Endothelial cell of umbilical vein (primary cell): Measurements from ENCODE around the gene ELMO1. TPM values are rescaled to one million over a fixed set of nuclear protein-coding genes. Genes with fewer than 3 reads are reported as not detected.

ENCODE experiments used
- BruUV-seq: library from RNA; stranded (reverse); fragments of 400-500 nt; replicated peaks from 2 replicates; lab custom pipeline; 2021; lab: Mats Ljungman, UMichigan
- CTCF ChIA-PET: fragments of 300-600, 350-600 bp; sonication (Branson Sonifier 250); formaldehyde crosslinking; loops from one replicate; lab custom pipeline; 2021; ENCODE audit warnings: antibody characterized with exemption, inconsistent platforms; lab: Charles Lee
- POLR2A ChIA-PET: fragments of 300-600, 350-600 bp; sonication (Branson Sonifier 250); formaldehyde crosslinking; loops from one replicate; lab custom pipeline; 2021; ENCODE audit warnings: antibody characterized with exemption, inconsistent platforms; lab: Charles Lee
- DNase-seq: peaks from one replicate; pipeline ENCODE4 v3.0.0-alpha.2; 2011; ENCODE audit warnings: low read depth, low spot score
- FAIRE-seq: peaks from 2 replicates; lab custom pipeline; 2011; peaks lifted over from hg19 to GRCh38; lab: Jason Lieb, UNC
- H2AFZ ChIP-seq: 2 replicates; pipeline ENCODE4 v1.6.0; 2012; ENCODE audit warnings: low read depth, low read length, control low read depth, inconsistent platforms
- H3K27ac ChIP-seq: 2 replicates; pipeline ENCODE4 v1.5.1; 2011; ENCODE audit warnings: low read depth, mild to moderate bottlenecking, control low read depth, low read length, moderate library complexity; ENCODE audit not compliant: insufficient read depth
- H3K27me3 ChIP-seq, 2 experiments: 2 replicates each; pipeline versions ENCODE4 v1.6.0 to v1.6.1; 2011; ENCODE audit warnings: low read length in 2 of 2, mixed read lengths in 1 of 2; ENCODE audit not compliant: control insufficient read depth in 2 of 2, insufficient read depth in 2 of 2
- H3K36me3 ChIP-seq, 2 experiments: 2 replicates in 1 of 2; 3 replicates in 1 of 2; pipeline ENCODE4 v1.5.1; 2011; ENCODE audit warnings: low read length in 2 of 2, mild to moderate bottlenecking in 1 of 2, moderate library complexity in 1 of 2; ENCODE audit not compliant: control insufficient read depth in 2 of 2, insufficient read depth in 2 of 2; ENCODE audit errors: extremely low read depth in 1 of 2
- H3K4me1 ChIP-seq: 3 replicates; pipeline ENCODE4 v1.5.1; 2011; ENCODE audit warnings: mild to moderate bottlenecking, low read length; ENCODE audit not compliant: control insufficient read depth, insufficient read depth; ENCODE audit errors: extremely low read depth
- H3K4me2 ChIP-seq: 2 replicates; pipeline ENCODE4 v1.6.1; 2011; ENCODE audit warnings: low read length, control low read depth, mixed read lengths; ENCODE audit not compliant: insufficient read depth
- H3K4me3 ChIP-seq, 3 experiments: fragments of 200-600 bp in 1 of 3; sonication (generic), shearing (Covaris generic) in 1 of 3; replicated peaks in 1 of 3; 2 replicates each; pipeline ENCODE4 v1.5.1; 2011 to 2016; ENCODE audit warnings: control low read depth in 3 of 3, low read length in 3 of 3, mild to moderate bottlenecking in 2 of 3, inconsistent platforms in 1 of 3, low read depth in 1 of 3, moderate library complexity in 1 of 3; ENCODE audit not compliant: insufficient read depth in 1 of 3
- H3K79me2 ChIP-seq: 2 replicates; pipeline ENCODE4 v1.6.0; 2012; ENCODE audit warnings: low read length, inconsistent platforms; ENCODE audit not compliant: control insufficient read depth, insufficient read depth
- H3K9ac ChIP-seq: replicated peaks from 2 replicates; pipeline ENCODE3; 2011; ENCODE audit warnings: low read length, control low read depth; ENCODE audit not compliant: insufficient read depth; ENCODE audit errors: extremely low read depth
- H3K9me1 ChIP-seq: replicated peaks from 3 replicates; pipeline ENCODE4 v1.6.0; 2011; ENCODE audit warnings: mild to moderate bottlenecking, low read length; ENCODE audit not compliant: control insufficient read depth, insufficient read depth; ENCODE audit errors: extremely low read depth
- H3K9me3 ChIP-seq: replicated peaks from 2 replicates; pipeline ENCODE4 v1.5.1; 2012; ENCODE audit warnings: low read length, inconsistent platforms; ENCODE audit not compliant: control insufficient read depth, insufficient read depth
- H4K20me1 ChIP-seq: replicated peaks from 2 replicates; pipeline ENCODE3; 2011; ENCODE audit warnings: mild to moderate bottlenecking, low read length; ENCODE audit not compliant: control insufficient read depth, insufficient read depth; ENCODE audit errors: extremely low read depth
- EZH2 ChIP-seq: IDR thresholded peaks from 2 replicates; pipeline ENCODE4 v1.6.1; 2012; ENCODE audit warnings: borderline replicate concordance, low read depth, mild to moderate bottlenecking, moderate library complexity, low read length, inconsistent platforms; ENCODE audit not compliant: severe bottlenecking
- GATA2 ChIP-seq: IDR thresholded peaks from 2 replicates; pipeline ENCODE4 v1.7.0; 2011; ENCODE audit warnings: low read depth, mild to moderate bottlenecking, moderate library complexity, mixed read lengths, low read length; ENCODE audit not compliant: insufficient read length, insufficient read depth
- JUN ChIP-seq: IDR thresholded peaks from 2 replicates; pipeline ENCODE4 v1.6.1; 2011; ENCODE audit warnings: borderline replicate concordance, low read depth; ENCODE audit not compliant: insufficient read length, insufficient read depth
- MYC ChIP-seq: IDR thresholded peaks from one replicate; pipeline ENCODE4 v1.6.1; 2011; ENCODE audit warnings: mild to moderate bottlenecking, low read depth, low read length
- POLR2A ChIP-seq: IDR thresholded peaks from 2 replicates; pipeline ENCODE4 v1.6.1; 2012; ENCODE audit warnings: low read depth, mild to moderate bottlenecking, control low read depth, low read length
- POLR2AphosphoS5 ChIP-seq: IDR thresholded peaks from 2 replicates; pipeline ENCODE4 v1.6.1; 2012; ENCODE audit warnings: low read depth, mild to moderate bottlenecking, control low read depth, low read length, moderate library complexity; ENCODE audit not compliant: insufficient read depth
- dilution Hi-C: fragments of 300-500 bp; cut with MboI; formaldehyde crosslinking; loops from one replicate; pipeline ENCODE4 v1.15.0; 2019; ENCODE audit warnings: low sequenced_read_pairs; ENCODE audit not compliant: extremely low pct_ligation_motif_present
- intact Hi-C: fragments of 100-400 bp; cut with micrococcal nuclease; formaldehyde crosslinking; loops from one replicate; pipeline ENCODE4 v1.10.0; 2022
- polyA plus RNA-seq, 4 experiments: library from polyadenylated mRNA; depleted of rRNA in 3 of 4; stranded (reverse) in 3 of 4; unstranded in 1 of 4; fragments of >200 nt; gene quantifications; 2 replicates each; pipeline versions ENCODE4 v1.2.1 to v1.2.3, GENCODE V29; 2011 to 2012; ENCODE audit warnings: missing spikeins in 1 of 4
- total RNA-seq: library from RNA; stranded (reverse); gene quantifications from 2 replicates; pipeline ENCODE4 v1.2.3, GENCODE V29; 2021
- TF ChIP-seq, protein P1 (sequence below): IDR thresholded peaks from 2 replicates; pipeline ENCODE4 v1.6.1; 2011; ENCODE audit not compliant: insufficient read depth, insufficient read length
- TF ChIP-seq, protein P2 (sequence below), 2 donors: IDR thresholded peaks; 1 replicate in 1 of 2; 2 replicates in 1 of 2; pipeline ENCODE4 v1.5.1; 2011; ENCODE audit warnings: low read length in 2 of 2, mild to moderate bottlenecking in 2 of 2, moderate library complexity in 2 of 2, control low read depth in 1 of 2, inconsistent platforms in 1 of 2, low read depth in 1 of 2; ENCODE audit not compliant: insufficient read depth in 1 of 2; ENCODE audit errors: extremely low read depth in 1 of 2

ELMO1 gene
- total and polyA plus RNA-seq, 2 donors (not counting 3 experiments of a cell fraction or from before 2014, with no cell fraction given): 17.0 to 30.6 TPM

DNA sequence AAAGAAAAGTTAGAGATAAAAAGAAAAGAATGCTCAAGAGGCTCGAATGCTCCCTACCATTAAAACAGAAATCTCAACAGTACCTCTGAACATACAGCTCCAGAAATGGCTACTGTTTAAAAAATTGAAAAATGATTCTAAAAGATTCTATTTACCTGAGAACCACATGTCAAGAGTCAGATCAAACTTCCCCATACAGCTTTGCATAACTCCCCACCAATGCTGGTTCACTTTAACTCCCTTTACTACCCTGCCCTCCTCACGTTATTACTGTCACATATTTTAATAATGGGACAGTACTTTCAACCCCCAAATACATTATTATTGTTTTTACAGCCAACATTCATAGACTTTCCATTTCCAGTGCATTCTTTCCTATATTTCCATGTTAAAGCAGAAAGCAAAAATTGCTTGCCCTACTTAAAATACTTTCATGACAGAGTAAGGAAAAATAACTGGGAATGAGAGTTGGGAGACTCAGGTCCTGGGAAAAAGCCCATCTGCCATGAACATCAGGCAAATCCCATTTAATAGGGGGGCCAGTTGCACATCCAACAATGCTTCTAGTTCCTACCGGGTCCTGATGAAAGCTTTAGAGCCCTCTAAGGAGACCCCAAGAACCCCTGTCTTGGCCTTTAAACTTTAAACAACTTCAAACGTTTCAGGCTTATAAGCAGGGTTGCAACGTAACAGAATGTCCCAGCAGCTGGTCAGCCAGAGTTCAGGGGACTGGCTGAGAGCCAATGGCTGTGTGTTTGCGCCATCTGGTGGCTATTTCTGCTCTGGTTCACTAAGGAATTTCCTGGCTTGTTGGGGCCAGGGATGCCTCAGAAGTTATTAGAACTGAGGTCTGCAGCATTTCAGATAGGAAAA is 247.4 kb downstream of the ELMO1 start:
- FAIRE-seq: peak; percentile 96
- POLR2A ChIA-PET: no interaction called here

More for the DNA sequence above, 247.4 kb downstream of the ELMO1 start:
- Histone ChIP-seq H3K4me1 (peaks cover 3% of the 10 kb centered on the region), H3K9ac (no peak overlapping the region), H2AFZ (no peak overlapping the region), H3K4me2 (no peak overlapping the region), H3K9me1 (no peaks in the 10 kb centered on the region), H4K20me1 (no peaks in the 10 kb centered on the region), H3K36me3 (no peaks in the 10 kb centered on the region), H3K79me2 (no peaks in the 10 kb centered on the region), H3K27me3 (no peaks in the 10 kb centered on the region), H3K27ac (no peak overlapping the region), H3K9me3 (no peaks in the 10 kb centered on the region), H3K4me3 (no peak overlapping the region)
- intact Hi-C loops (loop anchor here (1.0 to 2.0 kb wide), 3 partner anchors 632 to 760 kb away; no protein-coding TSS in a partner anchor), dilution Hi-C loops (no loop called here)
- CTCF ChIA-PET: interaction anchor here (0.6 to 5.5 kb wide), 17 partner anchors 11 to 759 kb away, joined by 3 to 182 read pairs (median 4); no protein-coding TSS in a partner anchor
- TF ChIP-seq JUN (no peak), POLR2A (no peak), POLR2AphosphoS5 (peak; percentile 41), GATA2 (no peak), EZH2 (no peak), MYC (no peak)
- TF ChIP-seq, protein P1, sequence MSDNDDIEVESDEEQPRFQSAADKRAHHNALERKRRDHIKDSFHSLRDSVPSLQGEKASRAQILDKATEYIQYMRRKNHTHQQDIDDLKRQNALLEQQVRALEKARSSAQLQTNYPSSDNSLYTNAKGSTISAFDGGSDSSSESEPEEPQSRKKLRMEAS: no peak
- TF ChIP-seq, protein P2, sequence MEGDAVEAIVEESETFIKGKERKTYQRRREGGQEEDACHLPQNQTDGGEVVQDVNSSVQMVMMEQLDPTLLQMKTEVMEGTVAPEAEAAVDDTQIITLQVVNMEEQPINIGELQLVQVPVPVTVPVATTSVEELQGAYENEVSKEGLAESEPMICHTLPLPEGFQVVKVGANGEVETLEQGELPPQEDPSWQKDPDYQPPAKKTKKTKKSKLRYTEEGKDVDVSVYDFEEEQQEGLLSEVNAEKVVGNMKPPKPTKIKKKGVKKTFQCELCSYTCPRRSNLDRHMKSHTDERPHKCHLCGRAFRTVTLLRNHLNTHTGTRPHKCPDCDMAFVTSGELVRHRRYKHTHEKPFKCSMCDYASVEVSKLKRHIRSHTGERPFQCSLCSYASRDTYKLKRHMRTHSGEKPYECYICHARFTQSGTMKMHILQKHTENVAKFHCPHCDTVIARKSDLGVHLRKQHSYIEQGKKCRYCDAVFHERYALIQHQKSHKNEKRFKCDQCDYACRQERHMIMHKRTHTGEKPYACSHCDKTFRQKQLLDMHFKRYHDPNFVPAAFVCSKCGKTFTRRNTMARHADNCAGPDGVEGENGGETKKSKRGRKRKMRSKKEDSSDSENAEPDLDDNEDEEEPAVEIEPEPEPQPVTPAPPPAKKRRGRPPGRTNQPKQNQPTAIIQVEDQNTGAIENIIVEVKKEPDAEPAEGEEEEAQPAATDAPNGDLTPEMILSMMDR (IDR thresholded peaks at IDR 0.05; ENCODE audit: extremely low read depth in 1 of 2, insufficient read depth in 1 of 2, low read depth in 1 of 2, low read length in 2 of 2): peak; percentile 79 to 90
- peak; percentile 87 for DNase-seq
- no TSS peak for BruUV-seq
